ENCODE results near the gene CMTM6.

Gene CMTM6

GRCh38 chr3:32488474-32489008 is 14.1 kb downstream of the CMTM6 start:
- H3K36me3 ChIP-seq (ENCODE audit: control insufficient read depth, low read length), result peaks cover 48% of the 10 kb centered on the region

GRCh38 chr3:32487781-32488473 is 14.7 kb downstream of the CMTM6 start:
- Histone ChIP-seq H3K4me3 (ENCODE audit: low read length) (no peak overlapping the region), H3K27me3 (ENCODE audit: control insufficient read depth, low read length) (no peaks in the 10 kb centered on the region), H3K36me3 (ENCODE audit: control insufficient read depth, low read length) (peaks cover 51% of the 10 kb centered on the region), H3F3A (ENCODE audit: control insufficient read depth, insufficient read depth) (peaks cover 18% of the 10 kb centered on the region; the same call in 1 of the 2 replicates), H3K79me2 (ENCODE audit: control insufficient read depth, low read length) (peaks cover 9% of the 10 kb centered on the region), H3K4me1 (ENCODE audit: control insufficient read depth, low read length) (peaks cover 20% of the 10 kb centered on the region), H3K9me2 (replicated peaks; ENCODE audit: control insufficient read depth, low read length) (no peaks in the 10 kb centered on the region), H4K20me1 (ENCODE audit: control insufficient read depth, insufficient read depth, low read depth, low read length) (peaks cover 1% of the 10 kb centered on the region; the same call in 1 of the 2 replicates), H3K9me3 (ENCODE audit: control insufficient read depth, insufficient read depth, low read length) (no peaks in the 10 kb centered on the region), H3K27ac (ENCODE audit: low read depth, low read length) (no peak overlapping the region), H3K4me2 (ENCODE audit: low read length) (no peak overlapping the region)
- no peak for TF ChIP-seq CTCF (IDR thresholded peaks at IDR 0.05; ENCODE audit: low read depth, low read length, poor library complexity, severe bottlenecking)
- TF ChIP-seq EZH2phosphoT487 (IDR thresholded peaks at IDR 0.05; ENCODE audit: borderline replicate concordance, low read length), result no peak

More at GRCh38 chr3:32488474-32489008, 14.1 kb downstream of the CMTM6 start:
- Histone ChIP-seq H3K9me2 (replicated peaks; ENCODE audit: control insufficient read depth, low read length) (no peaks in the 10 kb centered on the region), H3K27ac (ENCODE audit: low read depth, low read length) (no peak overlapping the region), H3K4me3 (ENCODE audit: low read length) (no peak overlapping the region), H4K20me1 (ENCODE audit: control insufficient read depth, insufficient read depth, low read depth, low read length) (peaks cover 4% of the 10 kb centered on the region; the same call in 1 of the 2 replicates), H3K4me1 (ENCODE audit: control insufficient read depth, low read length) (peaks cover 20% of the 10 kb centered on the region), H3F3A (ENCODE audit: control insufficient read depth, insufficient read depth) (peaks cover 13% of the 10 kb centered on the region; the same call in 1 of the 2 replicates), H3K27me3 (ENCODE audit: control insufficient read depth, low read length) (no peaks in the 10 kb centered on the region), H3K9me3 (ENCODE audit: control insufficient read depth, insufficient read depth, low read length) (no peaks in the 10 kb centered on the region), H3K79me2 (ENCODE audit: control insufficient read depth, low read length) (peaks cover 15% of the 10 kb centered on the region), H3K4me2 (ENCODE audit: low read length) (no peak overlapping the region)
- TF ChIP-seq CTCF (IDR thresholded peaks at IDR 0.05; ENCODE audit: low read depth, low read length, poor library complexity, severe bottlenecking) (no peak), EZH2phosphoT487 (IDR thresholded peaks at IDR 0.05; ENCODE audit: borderline replicate concordance, low read length) (no peak)

GRCh38 chr3:32484436-32484835 is 18.2 kb downstream of the CMTM6 start:
- peaks cover 20% of the 10 kb centered on the region; the same call in 1 of the 2 replicates for H3F3A ChIP-seq (ENCODE audit: control insufficient read depth, insufficient read depth)

More at GRCh38 chr3:32484436-32484835, 18.2 kb downstream of the CMTM6 start:
- peaks cover 60% of the 10 kb centered on the region for H3K36me3 ChIP-seq (ENCODE audit: control insufficient read depth, low read length)
- peak overlapping the region; percentile 54 for H3K27ac ChIP-seq (ENCODE audit: low read depth, low read length)
- no peaks in the 10 kb centered on the region for H4K20me1 ChIP-seq (ENCODE audit: control insufficient read depth, insufficient read depth, low read depth, low read length)
- no peaks in the 10 kb centered on the region for H3K27me3 ChIP-seq (ENCODE audit: control insufficient read depth, low read length)
- H3K4me1 ChIP-seq (ENCODE audit: control insufficient read depth, low read length), result peaks cover 20% of the 10 kb centered on the region
- peak overlapping the region; percentile 52 for H3K4me3 ChIP-seq (ENCODE audit: low read length)
- no peaks in the 10 kb centered on the region for H3K79me2 ChIP-seq (ENCODE audit: control insufficient read depth, low read length)
- no peak for TF ChIP-seq CTCF (IDR thresholded peaks at IDR 0.05; ENCODE audit: low read depth, low read length, poor library complexity, severe bottlenecking)
- no peak for TF ChIP-seq EZH2phosphoT487 (IDR thresholded peaks at IDR 0.05; ENCODE audit: borderline replicate concordance, low read length)
- H3K9me3 ChIP-seq (ENCODE audit: control insufficient read depth, insufficient read depth, low read length), result no peaks in the 10 kb centered on the region
- H3K9me2 ChIP-seq (replicated peaks; ENCODE audit: control insufficient read depth, low read length), result no peaks in the 10 kb centered on the region
- H3K4me2 ChIP-seq (ENCODE audit: low read length), result peak overlapping the region; percentile 61

All from DOHH2 (cell line).